Esophagus muscularis mucosa (tissue), 4 donors: ENCODE data around the gene KCNJ5. TPM values are rescaled to one million over a fixed set of nuclear protein-coding genes. Genes with fewer than 3 reads are reported as not detected.

Source experiments
- DNase-seq: peaks from one replicate; pipeline ENCODE4 v3.0.0-alpha.2; 2017; ENCODE audit errors: extremely low spot score
- H3K27ac ChIP-seq, 4 donors: fragments of 200-600 bp; sonication (generic); replicated peaks in 1 of 4; 1 replicate in 3 of 4; 2 replicates in 1 of 4; pipeline ENCODE4 v1.5.1; 2016 to 2019; ENCODE audit warnings: mild to moderate bottlenecking in 1 of 4
- H3K27me3 ChIP-seq, 4 donors: fragments of 200-600 bp; sonication (generic); one replicate each; pipeline versions ENCODE4 v1.5.1 to v1.6.0; 2016 to 2019
- H3K36me3 ChIP-seq, 4 donors: fragments of 200-600 bp; sonication (generic); one replicate each; pipeline ENCODE4 v1.5.1; 2016 to 2019
- H3K4me1 ChIP-seq, 4 donors: fragments of 200-600 bp; sonication (generic); one replicate each; pipeline ENCODE4 v1.5.1; 2016 to 2019
- H3K4me3 ChIP-seq, 4 donors: fragments of 200-600 bp; sonication (generic); 1 replicate in 2 of 4; 2 replicates in 2 of 4; pipeline ENCODE4 v1.5.1; 2016 to 2019; ENCODE audit warnings: mild to moderate bottlenecking in 4 of 4, moderate library complexity in 1 of 4
- H3K9me3 ChIP-seq, 4 donors: fragments of 200-600 bp; sonication (generic); 1 replicate in 3 of 4; 2 replicates in 1 of 4; pipeline ENCODE4 v1.5.1; 2016 to 2019
- EP300 ChIP-seq: sonication (generic); formaldehyde crosslinking; IDR thresholded peaks from one replicate; pipeline ENCODE4 v1.6.1; 2017; ENCODE audit warnings: antibody characterized with exemption
- POLR2A ChIP-seq: fragments of 450-650 bp; IDR thresholded peaks from one replicate; pipeline ENCODE4 v1.6.1; 2017; ENCODE audit warnings: antibody characterized with exemption, moderate library complexity, mild to moderate bottlenecking, low read depth
- POLR2AphosphoS5 ChIP-seq, 2 donors: sonication (generic); formaldehyde crosslinking; IDR thresholded peaks; one replicate each; pipeline ENCODE4 v1.6.1; 2017; ENCODE audit warnings: antibody characterized with exemption in 2 of 2
- WGBS: methylation state at CpG from one replicate; pipeline ENCODE4 v1.1.5; 2018; 5-methylcytosine and 5-hydroxymethylcytosine counted together
- intact Hi-C: fragments of 100-400 bp; cut with DNase I; formaldehyde crosslinking; loops from one replicate; pipeline ENCODE4 v1.15.1; 2023
- total RNA-seq, 4 donors: library from RNA; depleted of rRNA; stranded (reverse); fragments of >200 nt; gene quantifications; one replicate each; pipeline versions ENCODE4 v1.1.0 to v1.2.1, GENCODE V29; 2016
- TF ChIP-seq, protein P1 (sequence below), 3 experiments: fragments of 200-600 bp in 2 of 3; fragments of 450-650 bp in 1 of 3; sonication (generic) in 2 of 3; IDR thresholded peaks; one replicate each; pipeline ENCODE4 v1.5.1; 2017 to 2019; ENCODE audit warnings: antibody characterized with exemption in 3 of 3, mild to moderate bottlenecking in 2 of 3, moderate library complexity in 1 of 3

KCNJ5 gene
- total RNA-seq, 4 donors from 2014 or later = 0.80 to 3.8 (median 1.00) TPM

GRCh38 chr11:128862908-128863660 is 28.1 kb upstream of the KCNJ5 start:
- Histone ChIP-seq H3K27me3 (peaks cover 0 to 22% (median 0%) of the 10 kb centered on the region in 4 donors), H3K36me3 (no peaks in the 10 kb centered on the region), H3K9me3 (no peaks in the 10 kb centered on the region), H3K4me3 (no peak overlapping the region), H3K27ac (no peak overlapping the region), H3K4me1 (peaks cover 0 to 7% (median 0%) of the 10 kb centered on the region in 4 donors)
- 85% methylated on average over 4 of the region's 4 CpGs for WGBS
- no peak for DNase-seq
- intact Hi-C loops = no loop called here
- TF ChIP-seq, protein P1, sequence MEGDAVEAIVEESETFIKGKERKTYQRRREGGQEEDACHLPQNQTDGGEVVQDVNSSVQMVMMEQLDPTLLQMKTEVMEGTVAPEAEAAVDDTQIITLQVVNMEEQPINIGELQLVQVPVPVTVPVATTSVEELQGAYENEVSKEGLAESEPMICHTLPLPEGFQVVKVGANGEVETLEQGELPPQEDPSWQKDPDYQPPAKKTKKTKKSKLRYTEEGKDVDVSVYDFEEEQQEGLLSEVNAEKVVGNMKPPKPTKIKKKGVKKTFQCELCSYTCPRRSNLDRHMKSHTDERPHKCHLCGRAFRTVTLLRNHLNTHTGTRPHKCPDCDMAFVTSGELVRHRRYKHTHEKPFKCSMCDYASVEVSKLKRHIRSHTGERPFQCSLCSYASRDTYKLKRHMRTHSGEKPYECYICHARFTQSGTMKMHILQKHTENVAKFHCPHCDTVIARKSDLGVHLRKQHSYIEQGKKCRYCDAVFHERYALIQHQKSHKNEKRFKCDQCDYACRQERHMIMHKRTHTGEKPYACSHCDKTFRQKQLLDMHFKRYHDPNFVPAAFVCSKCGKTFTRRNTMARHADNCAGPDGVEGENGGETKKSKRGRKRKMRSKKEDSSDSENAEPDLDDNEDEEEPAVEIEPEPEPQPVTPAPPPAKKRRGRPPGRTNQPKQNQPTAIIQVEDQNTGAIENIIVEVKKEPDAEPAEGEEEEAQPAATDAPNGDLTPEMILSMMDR (IDR thresholded peaks at IDR 0.05) = no peak
- TF ChIP-seq POLR2AphosphoS5 (IDR thresholded peaks at IDR 0.05) (no peak), POLR2A (no peak), EP300 (no peak)

DNA sequence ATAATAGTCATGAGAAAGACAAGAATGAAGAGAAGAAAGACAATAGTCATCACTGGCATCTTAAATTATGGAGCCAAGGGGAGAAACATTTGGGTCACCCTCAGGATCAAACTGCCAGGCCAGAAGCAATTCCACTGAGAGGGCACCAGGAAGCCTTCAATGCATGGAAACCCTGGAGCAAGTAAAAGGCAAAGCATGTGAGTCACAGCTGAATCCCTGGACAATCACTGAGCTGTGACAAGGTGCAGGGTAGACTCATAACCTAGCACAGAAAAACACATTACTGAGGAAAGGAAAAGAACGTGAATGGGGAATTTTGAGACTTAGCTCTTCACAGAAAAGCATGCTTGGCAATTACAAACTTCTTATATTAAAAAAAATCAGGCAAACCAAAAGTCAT is 25.7 kb upstream of the KCNJ5 start:
- Histone ChIP-seq H3K27ac (no peak overlapping the region), H3K27me3 (peaks cover 0 to 21% (median 0%) of the 10 kb centered on the region in 4 donors), H3K4me3 (no peak overlapping the region), H3K4me1 (no peaks in the 10 kb centered on the region), H3K36me3 (no peaks in the 10 kb centered on the region), H3K9me3 (no peaks in the 10 kb centered on the region)
- TF ChIP-seq, protein P1 (IDR thresholded peaks at IDR 0.05) = no peak
- TF ChIP-seq POLR2A = no peak
- TF ChIP-seq EP300 = no peak
- no peak for TF ChIP-seq POLR2AphosphoS5 (IDR thresholded peaks at IDR 0.05)
- WGBS = 85% methylated on average over 1 of the region's 1 CpG
- intact Hi-C loops = no loop called here
- DNase-seq = no peak

- no peak for DNase-seq
- Histone ChIP-seq H3K4me1 (no peaks in the 10 kb centered on the region), H3K36me3 (no peaks in the 10 kb centered on the region), H3K27ac (no peak within 1 kb of the TSS), H3K4me3 (no peak within 1 kb of the TSS), H3K9me3 (no peaks in the 10 kb centered on the region), H3K27me3 (peaks cover 0 to 15% (median 0%) of the 10 kb centered on the region in 4 donors)
- TF ChIP-seq, protein P1 (IDR thresholded peaks at IDR 0.05) = no peak
- TF ChIP-seq EP300 = no peak
- TF ChIP-seq POLR2A = no peak
- no peak for TF ChIP-seq POLR2AphosphoS5 (IDR thresholded peaks at IDR 0.05)
- intact Hi-C loops = no loop called here
- WGBS = 80% methylated on average over 8 of the region's 8 CpGs
Measured at GRCh38 chr11:128867277-128867676, 23.9 kb upstream of the KCNJ5 start, which contains the start of gene KCNJ1. TSS of gene KCNJ1 (minus strand) at chr11:128867296. CDS start at chr11:128840243, 27,053 bp downstream.

GRCh38 chr11:128868841-128869671 is 22.1 kb upstream of the KCNJ5 start:
- DNase-seq = no peak
- Histone ChIP-seq H3K27ac (no peak overlapping the region), H3K36me3 (no peaks in the 10 kb centered on the region), H3K4me1 (no peaks in the 10 kb centered on the region), H3K9me3 (no peaks in the 10 kb centered on the region), H3K27me3 (peaks cover 0 to 8% (median 0%) of the 10 kb centered on the region in 4 donors), H3K4me3 (no peak overlapping the region)
- no peak for TF ChIP-seq POLR2A
- TF ChIP-seq EP300 = no peak
- TF ChIP-seq POLR2AphosphoS5 (IDR thresholded peaks at IDR 0.05) = no peak
- TF ChIP-seq, protein P1 (IDR thresholded peaks at IDR 0.05) = no peak
- intact Hi-C loops = no loop called here
- 95% methylated on average over 10 of the region's 10 CpGs for whole genome bisulfite sequencing
